CD4-positive, alpha-beta T cell treated with Interferon alpha-2 for 1 hour (primary cell): ENCODE results near the gene OBSL1.

ENCODE experiments used
- DNase-seq, 2 donors: peaks; one replicate each; pipeline ENCODE4 v3.0.0-alpha.2; 2020 to 2022

OBSL1 gene

DNA sequence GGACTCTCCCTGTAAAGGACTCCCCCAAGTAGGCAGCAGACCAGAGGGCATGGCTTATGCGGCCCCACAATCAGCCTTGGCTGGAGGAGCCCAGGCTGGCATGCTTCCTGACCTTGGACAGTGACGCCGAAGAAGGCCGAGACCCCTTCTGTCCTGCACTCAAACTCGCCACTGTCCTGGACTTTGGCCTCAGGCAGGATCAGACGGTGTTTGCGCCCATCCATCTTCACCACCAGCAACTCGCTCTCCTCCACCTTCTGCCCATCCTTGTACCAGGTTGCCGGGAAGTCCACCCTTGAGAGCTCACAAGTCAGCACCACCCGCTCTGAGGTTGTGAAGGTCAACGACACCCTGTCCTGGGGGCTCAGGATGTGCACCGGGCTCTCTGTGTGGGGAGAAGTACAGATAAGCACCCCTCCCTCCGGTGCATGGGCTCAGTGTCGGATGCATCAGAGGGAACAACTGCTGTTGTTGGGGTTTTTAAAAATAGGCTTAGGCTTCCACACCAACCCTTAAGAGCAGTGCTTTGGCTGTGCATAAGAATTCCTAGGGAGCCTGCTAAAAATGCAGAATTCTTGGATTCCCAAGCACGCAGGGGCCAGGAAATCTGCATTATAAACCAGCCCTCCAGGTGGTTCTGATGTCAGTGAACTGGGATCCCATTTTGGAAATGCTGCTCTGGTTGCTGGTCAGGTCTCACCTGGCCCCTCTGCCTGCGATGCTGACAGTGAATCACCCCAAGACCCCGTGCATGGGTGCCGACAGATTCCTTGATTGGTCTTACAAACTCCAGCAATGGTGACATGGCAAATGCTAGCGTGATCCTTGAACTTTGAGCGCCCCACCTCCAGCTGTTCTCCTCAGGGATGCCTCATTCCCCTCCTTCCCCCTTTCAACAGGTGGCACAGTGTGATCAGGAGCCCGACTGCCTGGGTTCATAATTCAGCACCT lies 5.9 kb downstream of the OBSL1 start:
- DNase-seq: no peak

- no peak for DNase-seq
Observed at GRCh38 chr2:219563271-219563928, 7.9 kb downstream of the OBSL1 start.

- DNase-seq: no peak
Observed at GRCh38 chr2:219562049-219563020, 9.0 kb downstream of the OBSL1 start.

- DNase-seq: no peak
Observed at GRCh38 chr2:219561179-219562048, 9.9 kb downstream of the OBSL1 start.

GRCh38 chr2:219560893-219561178 lies 10.5 kb downstream of the OBSL1 start:
- DNase-seq: no peak

- DNase-seq: peak in 1 of 2 donors; percentile 37
Observed at GRCh38 chr2:219560037-219560892, 11.1 kb downstream of the OBSL1 start.

- no peak for DNase-seq
Observed at GRCh38 chr2:219559156-219559915, 12.0 kb downstream of the OBSL1 start.

- no peak for DNase-seq
Observed at GRCh38 chr2:219557791-219558785, 13.3 kb downstream of the OBSL1 start.

DNA sequence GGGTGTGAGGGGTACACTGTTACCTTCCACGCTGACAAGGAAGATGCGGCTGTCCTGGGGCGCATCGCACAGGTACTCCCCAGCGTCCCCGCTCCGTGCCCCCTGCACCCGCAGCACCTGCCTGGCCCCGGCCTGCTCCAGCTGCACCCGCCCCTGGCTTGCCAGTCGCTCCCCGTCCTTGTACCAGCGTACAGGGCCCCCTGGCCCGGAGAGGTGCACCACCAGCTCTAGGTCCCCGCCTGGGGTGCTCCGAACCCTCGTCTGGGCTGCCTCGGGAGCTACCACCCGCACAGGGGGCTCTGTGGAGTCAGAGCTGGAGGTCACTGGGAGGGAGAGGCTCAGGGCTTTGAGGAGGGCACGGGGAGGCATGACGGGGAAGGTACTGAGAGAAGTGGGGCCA lies 14.0 kb downstream of the OBSL1 start:
- DNase-seq: no peak

DNA sequence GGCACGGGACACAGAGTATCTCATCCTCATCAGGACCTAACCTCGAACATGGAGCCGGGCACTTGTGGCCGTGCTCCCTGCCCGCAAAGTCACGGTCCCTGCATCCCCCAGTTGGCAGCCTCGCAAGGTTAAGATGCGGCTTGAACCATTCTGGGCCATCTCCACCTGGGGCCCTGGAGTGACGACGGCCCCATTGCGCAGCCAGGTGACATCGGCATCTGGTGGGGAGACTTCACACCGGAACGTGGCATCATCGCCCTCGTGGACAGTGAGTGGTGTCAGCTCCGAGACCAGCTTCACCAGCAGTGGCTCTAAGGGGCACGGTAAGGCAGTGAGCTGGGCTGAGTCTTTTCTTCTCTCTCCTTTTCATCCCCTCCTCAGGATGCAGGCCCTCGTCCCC lies 14.9 kb downstream of the OBSL1 start:
- no peak for DNase-seq

DNA sequence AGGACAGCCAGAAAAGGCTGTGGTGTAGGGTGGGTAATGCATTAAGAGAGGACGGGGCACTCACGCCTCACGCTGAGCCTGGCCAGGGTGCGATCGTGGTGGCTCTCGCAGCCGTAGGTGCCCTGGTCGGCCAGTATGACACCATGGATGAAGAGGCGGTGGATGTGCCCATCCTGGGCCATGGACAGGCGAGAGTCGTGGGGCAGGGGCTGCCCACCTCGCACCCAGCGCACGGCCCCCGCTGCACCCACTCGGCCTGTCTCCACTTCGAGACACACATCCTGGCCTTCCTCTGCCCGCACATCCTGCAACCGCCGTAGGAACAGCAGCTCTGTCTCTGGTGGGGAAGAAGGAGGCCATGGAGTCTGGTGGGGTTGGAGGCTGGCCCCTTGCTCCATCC lies 15.4 kb downstream of the OBSL1 start:
- DNase-seq: no peak

DNA sequence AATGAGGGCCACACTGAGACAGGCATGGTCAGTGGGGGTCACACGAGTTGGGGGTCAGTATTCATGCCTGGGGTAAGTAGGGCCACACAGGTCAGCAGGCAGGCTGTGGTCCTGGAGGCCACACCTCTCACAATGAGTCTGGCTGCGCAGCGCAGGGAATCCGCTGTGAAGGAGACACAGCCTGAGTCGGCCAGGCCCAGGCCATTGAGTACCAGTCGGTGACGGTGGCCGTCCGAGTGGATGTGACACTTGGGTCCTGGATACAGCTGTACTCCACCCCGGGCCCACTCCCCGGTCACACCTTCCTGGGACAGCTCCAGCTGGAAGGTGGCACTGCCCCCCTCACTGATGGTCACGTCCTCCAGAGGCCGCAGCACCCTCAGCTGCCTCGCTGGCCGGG lies 17.0 kb downstream of the OBSL1 start:
- DNase-seq: no peak

DNA sequence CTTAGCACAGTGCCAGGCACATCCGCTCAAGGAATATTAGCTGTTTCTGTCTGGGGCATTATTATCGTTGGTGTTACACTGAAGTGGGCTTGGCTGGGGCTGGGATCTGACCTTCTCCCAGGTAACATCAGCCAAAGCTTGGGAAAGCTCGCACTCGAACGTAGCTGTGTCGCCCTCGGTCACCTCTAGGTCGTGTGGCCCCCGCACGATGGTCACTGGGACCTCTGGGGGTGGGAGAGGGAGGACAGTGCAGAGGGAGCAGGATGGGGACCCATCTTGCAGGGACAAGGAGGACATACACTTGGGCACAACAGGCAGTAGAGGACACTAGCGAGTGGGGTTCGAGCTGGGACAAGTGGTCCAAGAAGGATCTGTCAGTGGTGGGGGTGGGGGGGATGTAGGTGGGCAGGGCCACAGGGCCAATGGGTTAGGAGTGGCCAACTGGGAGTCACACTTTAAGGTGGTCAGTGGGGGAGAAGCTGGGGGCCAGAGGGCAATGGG lies 17.8 kb downstream of the OBSL1 start:
- no peak for DNase-seq

DNA sequence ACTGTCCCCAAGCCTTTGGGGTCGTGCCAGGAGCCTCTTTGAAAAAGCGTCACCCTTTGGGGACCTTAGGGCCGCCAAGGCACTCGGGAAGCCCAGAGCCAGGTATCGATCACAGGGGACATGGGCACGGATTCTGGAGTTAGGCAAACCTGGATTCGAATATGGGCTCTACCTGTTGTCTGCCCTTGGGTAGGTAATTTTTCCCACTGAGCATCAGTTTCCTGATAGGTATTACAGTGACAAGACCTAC lies 18.2 kb downstream of the OBSL1 start:
- DNase-seq: no peak

GRCh38 chr2:219552382-219553167 lies 18.8 kb downstream of the OBSL1 start:
- peak; percentile 74 to 82 for DNase-seq

DNA sequence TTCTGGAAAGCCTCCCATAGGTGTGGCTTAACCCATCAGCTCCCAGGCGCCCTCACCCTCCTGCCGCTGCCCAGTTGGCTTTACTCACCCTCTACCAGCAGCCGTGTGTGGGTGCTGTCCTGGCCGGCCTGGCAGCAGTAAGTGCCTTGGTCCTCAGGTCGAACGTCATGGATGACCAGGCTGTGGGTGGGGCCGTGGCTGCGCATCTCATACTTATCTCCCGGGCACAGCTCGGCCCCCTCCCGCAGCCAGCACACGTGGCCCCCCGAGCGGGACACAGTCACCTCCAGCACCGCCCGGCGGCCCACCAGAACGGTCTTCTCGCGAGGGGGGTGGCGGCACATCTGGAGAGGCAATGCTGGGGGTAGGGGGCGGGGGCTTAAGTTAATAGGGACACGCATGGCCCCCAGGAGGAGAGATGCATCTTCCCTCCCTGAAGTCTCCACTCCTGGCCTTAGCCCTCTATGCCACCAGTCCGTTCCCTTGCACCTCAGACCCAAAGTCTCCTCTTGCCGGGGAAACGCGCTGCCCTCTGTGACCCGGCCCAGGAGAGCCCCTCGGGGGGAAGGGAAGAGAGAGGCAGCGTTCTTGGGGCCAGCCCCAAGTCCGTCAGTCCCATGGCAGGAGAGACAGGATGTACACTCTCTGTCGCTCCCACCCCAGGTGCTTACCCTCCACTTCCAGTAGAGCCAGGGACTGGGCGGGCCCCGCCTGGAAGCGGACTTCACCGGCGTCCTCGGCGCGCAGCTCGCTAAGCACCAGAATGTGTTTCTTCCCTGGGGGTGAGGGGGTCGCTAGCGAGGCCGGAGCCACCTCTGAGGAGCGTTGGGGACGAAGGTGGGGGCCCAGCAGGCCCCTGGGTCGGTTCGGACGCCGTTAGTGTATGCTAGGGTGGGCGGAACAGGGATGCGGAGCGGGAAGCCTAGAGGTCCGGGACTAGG lies 19.6 kb downstream of the OBSL1 start:
- DNase-seq: peak in 1 of 2 donors; percentile 12

DNA sequence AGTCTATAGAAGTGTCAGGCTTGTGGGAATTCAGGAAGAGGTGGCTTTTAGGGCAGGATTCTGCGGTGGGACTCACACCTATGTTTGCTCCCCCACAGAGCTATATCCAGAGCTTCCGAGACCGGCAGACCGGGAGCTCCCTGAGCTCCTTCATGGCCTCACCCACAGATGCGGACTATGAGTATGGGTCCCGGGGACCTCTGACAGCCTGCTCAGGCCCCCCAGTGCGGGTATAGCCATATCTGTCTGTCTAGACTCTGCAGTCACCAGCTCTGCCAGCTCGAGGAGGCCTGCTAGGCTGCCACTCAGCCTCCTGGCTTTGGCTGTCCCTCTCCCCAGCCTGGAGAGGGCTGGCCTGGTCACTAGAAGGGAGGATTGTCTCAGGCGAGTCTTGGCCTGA lies 21.7 kb downstream of the OBSL1 start:
- DNase-seq: no peak
